GM12878 (cell line): ENCODE data around the gene PCSK6. TPM values are rescaled to one million over a fixed set of nuclear protein-coding genes. Genes with fewer than 3 reads are reported as not detected.

Experiments
- ATAC-seq: fragments of 200-7000 bp; cut with Tn5 transposase; 3 replicates; pipeline ENCODE4 v1.9.1; 2020; ENCODE audit warnings: mild to moderate bottlenecking, moderate library complexity
- BruUV-seq: library from RNA; stranded (reverse); fragments of 400-500 nt; replicated peaks from 2 replicates; lab custom pipeline; 2021; lab: Mats Ljungman, UMichigan
- CTCF ChIA-PET: fragments of 300-600 bp; sonication (Branson Sonifier 250); formaldehyde crosslinking; extraction: SDS; loops from one replicate; lab custom pipeline; 2021; ENCODE audit warnings: inconsistent platforms; lab: Yijun Ruan, JAX
- POLR2A ChIA-PET: fragments of 350-600 bp; formaldehyde crosslinking; extraction: SDS; loops from one replicate; lab custom pipeline; 2021; ENCODE audit warnings: inconsistent platforms; lab: Charles Lee
- RAD21 ChIA-PET: fragments of 300-600 bp; sonication (Branson Sonifier 250); formaldehyde crosslinking; loops from one replicate; lab custom pipeline; 2023; ENCODE audit warnings: antibody characterized with exemption; ENCODE audit not compliant: unreplicated experiment; lab: Charles Lee
- SMC1A ChIA-PET: fragments of 300-600 bp; sonication (Branson Sonifier 250); formaldehyde crosslinking; loops from one replicate; lab custom pipeline; 2023; ENCODE audit not compliant: unreplicated experiment, uncharacterized antibody; lab: Charles Lee
- DNase-seq: peaks from one replicate; pipeline ENCODE4 v3.0.0-alpha.2; 2011; ENCODE audit warnings: low read depth, low spot score
- FAIRE-seq: peaks from 3 replicates; lab custom pipeline; 2011; peaks lifted over from hg19 to GRCh38; lab: Jason Lieb, UNC
- H2AFZ ChIP-seq: 2 replicates; pipeline ENCODE4 v1.6.0; 2011; ENCODE audit warnings: low read depth, low read length, control low read depth; ENCODE audit not compliant: control insufficient read depth
- H3K27ac ChIP-seq: 2 replicates; pipeline ENCODE4 v1.5.1; 2011; ENCODE audit warnings: control low read depth; ENCODE audit not compliant: control insufficient read depth, insufficient read depth
- H3K27me3 ChIP-seq, 2 experiments: replicated peaks in 1 of 2; 2 replicates each; pipeline versions ENCODE4 v1.6.0 to v1.6.1; 2011; ENCODE audit warnings: low read length in 1 of 2; ENCODE audit not compliant: control insufficient read depth in 2 of 2, insufficient read depth in 2 of 2
- H3K36me3 ChIP-seq, 2 experiments: 2 replicates each; pipeline ENCODE4 v1.5.1; 2011; ENCODE audit warnings: low read length in 1 of 2; ENCODE audit not compliant: control insufficient read depth in 2 of 2, insufficient read depth in 2 of 2
- H3K4me1 ChIP-seq: 2 replicates; pipeline ENCODE4 v1.6.1; 2011; ENCODE audit warnings: mild to moderate bottlenecking, low read length, moderate library complexity, mixed read lengths; ENCODE audit not compliant: control insufficient read depth, insufficient read depth
- H3K4me2 ChIP-seq: 2 replicates; pipeline ENCODE4 v1.6.0; 2011; ENCODE audit warnings: control low read depth; ENCODE audit not compliant: control insufficient read depth, insufficient read depth
- H3K4me3 ChIP-seq: fragments of 200-600 bp; sonication (generic); 2 replicates; pipeline ENCODE4 v1.5.1; 2016
- H3K79me2 ChIP-seq: 2 replicates; pipeline ENCODE4 v1.6.0; 2011; ENCODE audit warnings: low read length; ENCODE audit not compliant: control insufficient read depth, insufficient read depth
- H3K9ac ChIP-seq: 2 replicates; pipeline ENCODE4 v1.8.0; 2011; ENCODE audit warnings: low read length, control low read depth, mixed read lengths; ENCODE audit not compliant: control insufficient read depth, insufficient read depth
- H3K9me3 ChIP-seq: replicated peaks from 3 replicates; pipeline ENCODE4 v1.5.1; 2011; ENCODE audit warnings: mild to moderate bottlenecking, low read length; ENCODE audit not compliant: control insufficient read depth, insufficient read depth
- H4K20me1 ChIP-seq: 2 replicates; pipeline ENCODE4 v1.6.0; 2011; ENCODE audit not compliant: control insufficient read depth, insufficient read depth
- BMI1 ChIP-seq: fragments of 450-650 bp; IDR thresholded peaks from 2 replicates; pipeline ENCODE4 v1.6.1; 2016; ENCODE audit warnings: mild to moderate bottlenecking, moderate library complexity, borderline replicate concordance
- CHD4 ChIP-seq: fragments of 200-600 bp; sonication (generic); IDR thresholded peaks from 2 replicates; pipeline ENCODE4 v1.6.1; 2016; ENCODE audit warnings: mild to moderate bottlenecking
- MXI1 ChIP-seq: fragments of 150-350 bp; IDR thresholded peaks from 2 replicates; pipeline ENCODE4 v1.6.1; 2011; ENCODE audit warnings: low read depth, mild to moderate bottlenecking, inconsistent platforms, low read length, improper control_type of control experiment
- NBN ChIP-seq: fragments of 450-650 bp; IDR thresholded peaks from 2 replicates; pipeline ENCODE4 v1.6.1; 2016
- NFIC ChIP-seq: IDR thresholded peaks from 2 replicates; pipeline ENCODE4 v1.6.1; 2012; ENCODE audit warnings: low read depth, mild to moderate bottlenecking, inconsistent platforms, low read length, moderate library complexity
- NR2C2 ChIP-seq: IDR thresholded peaks from 2 replicates; pipeline ENCODE4 v1.6.1; 2011; ENCODE audit warnings: borderline replicate concordance, low read depth; ENCODE audit not compliant: control insufficient read depth, insufficient read length
- ZNF217 ChIP-seq: fragments of 450-650 bp; IDR thresholded peaks from 2 replicates; pipeline ENCODE4 v1.6.1; 2017; ENCODE audit warnings: antibody characterized with exemption, mild to moderate bottlenecking
- ZNF24 ChIP-seq: fragments of 450-650 bp; IDR thresholded peaks from 2 replicates; pipeline ENCODE4 v1.6.1; 2017; ENCODE audit warnings: antibody characterized with exemption, mild to moderate bottlenecking
- ZNF622 ChIP-seq: fragments of 450-650 bp; IDR thresholded peaks from 2 replicates; pipeline ENCODE4 v1.6.1; 2017; ENCODE audit warnings: mild to moderate bottlenecking, inconsistent platforms
- ZZZ3 ChIP-seq: IDR thresholded peaks from 2 replicates; pipeline ENCODE4 v1.6.1; 2011; ENCODE audit warnings: low read depth; ENCODE audit not compliant: control insufficient read depth, insufficient read length
- WGBS: methylation state at CpG from one replicate; pipeline ENCODE4 v1.1.6; 2016; ENCODE audit warnings: low lambda C conversion rate; ENCODE audit not compliant: insufficient replicate concordance, insufficient coverage; ENCODE audit errors: missing lambda C conversion rate; 5-methylcytosine and 5-hydroxymethylcytosine counted together
- in situ Hi-C: fragments of 300-500 bp; cut with MboI; formaldehyde crosslinking; loops from 9 replicates; pipeline ENCODE4 v1.14.3; 2018; ENCODE audit warnings: mixed read lengths
- intact Hi-C: fragments of 100-400 bp; cut with micrococcal nuclease; formaldehyde crosslinking; loops from one replicate; pipeline ENCODE4 v1.14.2; 2022; ENCODE audit not compliant: unreplicated experiment
- polyA plus RNA-seq, 11 experiments: library from polyadenylated mRNA; depleted of rRNA in 4 of 11; unstranded in 6 of 11; stranded (reverse) in 5 of 11; fragments of >200 nt; fragmentation: Nextera tagmentation in 4 of 11; fragmentation: Illumina TruSeq in 1 of 11; extraction: Ambion mirVana in 4 of 11; extraction: Trizol in 1 of 11; gene quantifications; 1 replicate in 1 of 11; 2 replicates in 10 of 11; pipeline versions ENCODE4 v1.2.1 to v1.2.3, GENCODE V29; 2011 to 2016; ENCODE audit warnings: inconsistent platforms in 2 of 11, missing spikeins in 2 of 11, low read depth in 1 of 11
- total RNA-seq, 4 experiments: library from RNA; depleted of rRNA in 3 of 4; stranded (reverse); fragments of >200 nt in 3 of 4; fragmentation: Illumina TruSeq in 1 of 4; extraction: Trizol in 1 of 4; gene quantifications; 2 replicates each; pipeline versions ENCODE4 v1.2.1 to v1.2.3, GENCODE V29; 2013 to 2021
- TF ChIP-seq, protein P1 (sequence below): fragments of 450-650 bp; IDR thresholded peaks from 2 replicates; pipeline ENCODE4 v1.6.1; 2017; ENCODE audit warnings: low read depth, mild to moderate bottlenecking, moderate library complexity
- TF ChIP-seq, protein P2 (sequence below): IDR thresholded peaks from 2 replicates; pipeline ENCODE4 v1.6.1; 2011; ENCODE audit warnings: mild to moderate bottlenecking, low read depth, low read length, moderate library complexity; ENCODE audit not compliant: insufficient replicate concordance
- TF ChIP-seq, protein P3 (sequence below): fragments of 450-650 bp; IDR thresholded peaks from 2 replicates; pipeline ENCODE4 v1.6.1; 2017; ENCODE audit warnings: mild to moderate bottlenecking, low read depth, inconsistent platforms; ENCODE audit not compliant: poor library complexity, severe bottlenecking
- TF ChIP-seq, protein P4 (sequence below): fragments of 450-650 bp; conservative IDR thresholded peaks from 2 replicates; pipeline ENCODE4 v1.6.1; 2017; ENCODE audit warnings: mild to moderate bottlenecking, moderate library complexity

The PCSK6 gene
- total and polyA plus RNA-seq, 10 of the 15 experiments (the other 5 are each of a cell fraction or from before 2014, with no cell fraction given) = 0.19 to 0.67 (median 0.25) TPM; not detected in 4

DNA sequence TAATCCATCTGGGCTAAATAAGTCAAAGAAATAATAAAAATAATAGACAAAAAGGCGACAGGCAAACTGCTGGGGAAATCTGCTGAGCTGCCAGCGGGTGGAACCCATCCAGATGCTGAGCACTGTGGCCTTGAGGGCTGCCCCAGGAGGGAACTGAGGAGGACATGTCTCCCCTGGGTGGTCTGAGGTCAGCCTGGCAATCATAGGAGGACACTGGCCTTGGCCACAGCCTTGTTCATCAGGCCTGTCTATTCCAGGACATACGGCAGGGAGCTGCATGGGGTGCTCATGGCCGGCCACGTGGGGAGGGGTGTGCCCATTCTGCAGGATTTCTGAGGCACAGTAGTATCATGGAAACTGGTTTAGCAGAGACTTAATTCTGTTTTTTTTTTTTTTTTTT is 173.0 kb downstream of the PCSK6 start:
- no TSS peak for BruUV-seq
- ChIA-PET POLR2A (interaction anchor here (0.6 kb wide), 1 partner anchor 187 kb away, joined by 3 read pairs; no protein-coding TSS in a partner anchor), SMC1A (interaction anchor here (0.9 to 1.6 kb wide), 2 partner anchors 10 to 306 kb away, joined by 3 read pairs; no protein-coding TSS in a partner anchor), RAD21 (interaction anchor here (1.2 kb wide), 1 partner anchor 139 kb away, joined by 3 read pairs; no protein-coding TSS in a partner anchor), CTCF (no interaction called here)
- H3K27me3 ChIP-seq = peaks cover 1 to 6% of the 10 kb centered on the region in 2 experiments; a peak in 3 of 4 replicates
- WGBS = 49% methylated on average over 5 of the region's 5 CpGs
- no peak for DNase-seq
- H3K79me2 ChIP-seq = no peaks in the 10 kb centered on the region
- in situ Hi-C loops = no loop called here
- H3K4me1 ChIP-seq = no peaks in the 10 kb centered on the region
- no peak for FAIRE-seq
- H4K20me1 ChIP-seq = no peaks in the 10 kb centered on the region
- H3K9ac ChIP-seq = no peak overlapping the region
- no peak overlapping the region for H3K4me2 ChIP-seq
- no peak overlapping the region for H3K27ac ChIP-seq
- no peaks in the 10 kb centered on the region for H3K36me3 ChIP-seq
- H3K4me3 ChIP-seq = no peak overlapping the region
- intact Hi-C loops = no loop called here
- H2AFZ ChIP-seq = no peak overlapping the region
- H3K9me3 ChIP-seq = no peaks in the 10 kb centered on the region
- no peak for ATAC-seq
- TF ChIP-seq, protein P1, sequence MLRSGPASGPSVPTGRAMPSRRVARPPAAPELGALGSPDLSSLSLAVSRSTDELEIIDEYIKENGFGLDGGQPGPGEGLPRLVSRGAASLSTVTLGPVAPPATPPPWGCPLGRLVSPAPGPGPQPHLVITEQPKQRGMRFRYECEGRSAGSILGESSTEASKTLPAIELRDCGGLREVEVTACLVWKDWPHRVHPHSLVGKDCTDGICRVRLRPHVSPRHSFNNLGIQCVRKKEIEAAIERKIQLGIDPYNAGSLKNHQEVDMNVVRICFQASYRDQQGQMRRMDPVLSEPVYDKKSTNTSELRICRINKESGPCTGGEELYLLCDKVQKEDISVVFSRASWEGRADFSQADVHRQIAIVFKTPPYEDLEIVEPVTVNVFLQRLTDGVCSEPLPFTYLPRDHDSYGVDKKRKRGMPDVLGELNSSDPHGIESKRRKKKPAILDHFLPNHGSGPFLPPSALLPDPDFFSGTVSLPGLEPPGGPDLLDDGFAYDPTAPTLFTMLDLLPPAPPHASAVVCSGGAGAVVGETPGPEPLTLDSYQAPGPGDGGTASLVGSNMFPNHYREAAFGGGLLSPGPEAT = no peak
- TF ChIP-seq ZNF24 = no peak
- no peak for TF ChIP-seq ZNF622
- TF ChIP-seq, protein P2, sequence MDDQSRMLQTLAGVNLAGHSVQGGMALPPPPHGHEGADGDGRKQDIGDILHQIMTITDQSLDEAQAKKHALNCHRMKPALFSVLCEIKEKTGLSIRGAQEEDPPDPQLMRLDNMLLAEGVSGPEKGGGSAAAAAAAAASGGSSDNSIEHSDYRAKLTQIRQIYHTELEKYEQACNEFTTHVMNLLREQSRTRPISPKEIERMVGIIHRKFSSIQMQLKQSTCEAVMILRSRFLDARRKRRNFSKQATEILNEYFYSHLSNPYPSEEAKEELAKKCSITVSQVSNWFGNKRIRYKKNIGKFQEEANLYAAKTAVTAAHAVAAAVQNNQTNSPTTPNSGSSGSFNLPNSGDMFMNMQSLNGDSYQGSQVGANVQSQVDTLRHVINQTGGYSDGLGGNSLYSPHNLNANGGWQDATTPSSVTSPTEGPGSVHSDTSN = no peak
- no peak for TF ChIP-seq CHD4
- TF ChIP-seq, protein P3, sequence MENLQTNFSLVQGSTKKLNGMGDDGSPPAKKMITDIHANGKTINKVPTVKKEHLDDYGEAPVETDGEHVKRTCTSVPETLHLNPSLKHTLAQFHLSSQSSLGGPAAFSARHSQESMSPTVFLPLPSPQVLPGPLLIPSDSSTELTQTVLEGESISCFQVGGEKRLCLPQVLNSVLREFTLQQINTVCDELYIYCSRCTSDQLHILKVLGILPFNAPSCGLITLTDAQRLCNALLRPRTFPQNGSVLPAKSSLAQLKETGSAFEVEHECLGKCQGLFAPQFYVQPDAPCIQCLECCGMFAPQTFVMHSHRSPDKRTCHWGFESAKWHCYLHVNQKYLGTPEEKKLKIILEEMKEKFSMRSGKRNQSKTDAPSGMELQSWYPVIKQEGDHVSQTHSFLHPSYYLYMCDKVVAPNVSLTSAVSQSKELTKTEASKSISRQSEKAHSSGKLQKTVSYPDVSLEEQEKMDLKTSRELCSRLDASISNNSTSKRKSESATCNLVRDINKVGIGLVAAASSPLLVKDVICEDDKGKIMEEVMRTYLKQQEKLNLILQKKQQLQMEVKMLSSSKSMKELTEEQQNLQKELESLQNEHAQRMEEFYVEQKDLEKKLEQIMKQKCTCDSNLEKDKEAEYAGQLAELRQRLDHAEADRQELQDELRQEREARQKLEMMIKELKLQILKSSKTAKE = no peak
- no peak for TF ChIP-seq NBN
- TF ChIP-seq, protein P4, sequence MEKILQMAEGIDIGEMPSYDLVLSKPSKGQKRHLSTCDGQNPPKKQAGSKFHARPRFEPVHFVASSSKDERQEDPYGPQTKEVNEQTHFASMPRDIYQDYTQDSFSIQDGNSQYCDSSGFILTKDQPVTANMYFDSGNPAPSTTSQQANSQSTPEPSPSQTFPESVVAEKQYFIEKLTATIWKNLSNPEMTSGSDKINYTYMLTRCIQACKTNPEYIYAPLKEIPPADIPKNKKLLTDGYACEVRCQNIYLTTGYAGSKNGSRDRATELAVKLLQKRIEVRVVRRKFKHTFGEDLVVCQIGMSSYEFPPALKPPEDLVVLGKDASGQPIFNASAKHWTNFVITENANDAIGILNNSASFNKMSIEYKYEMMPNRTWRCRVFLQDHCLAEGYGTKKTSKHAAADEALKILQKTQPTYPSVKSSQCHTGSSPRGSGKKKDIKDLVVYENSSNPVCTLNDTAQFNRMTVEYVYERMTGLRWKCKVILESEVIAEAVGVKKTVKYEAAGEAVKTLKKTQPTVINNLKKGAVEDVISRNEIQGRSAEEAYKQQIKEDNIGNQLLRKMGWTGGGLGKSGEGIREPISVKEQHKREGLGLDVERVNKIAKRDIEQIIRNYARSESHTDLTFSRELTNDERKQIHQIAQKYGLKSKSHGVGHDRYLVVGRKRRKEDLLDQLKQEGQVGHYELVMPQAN = no peak
- TF ChIP-seq BMI1 = no peak
- TF ChIP-seq ZZZ3 = no peak
- no peak for TF ChIP-seq NR2C2
- no peak for TF ChIP-seq ZNF217
- TF ChIP-seq MXI1 = no peak
- no peak for TF ChIP-seq NFIC
